DOHH2 (cell line): ENCODE results near the gene ANKRD28.
A peak's percentile ranks its signal among the peaks of the same experiment; 100 is the strongest.
"Not testable (repeated sequence)": the region's sequence is repeated elsewhere in the genome, so short reads cannot be mapped to it uniquely, and the experiment has no call there.

Experiments used
- H3F3A ChIP-seq: fragments of 200-600 bp; sonication (generic), shearing (Covaris generic); 2 replicates; pipeline ENCODE4 v1.6.0; 2016; ENCODE audit warnings: antibody characterized with exemption, mild to moderate bottlenecking; ENCODE audit not compliant: control insufficient read depth, insufficient read depth
- H3K27ac ChIP-seq: fragments of 200-600 bp; sonication (generic); 2 replicates; pipeline ENCODE4 v1.5.1; 2014; ENCODE audit warnings: low read depth, mild to moderate bottlenecking, low read length, moderate library complexity
- H3K27me3 ChIP-seq: fragments of 200-600 bp; sonication (generic); 2 replicates; pipeline ENCODE4 v1.6.1; 2014; ENCODE audit warnings: mild to moderate bottlenecking, low read length, mixed read lengths; ENCODE audit not compliant: control insufficient read depth
- H3K36me3 ChIP-seq: fragments of 200-600 bp; sonication (generic); 2 replicates; pipeline ENCODE4 v1.6.1; 2014; ENCODE audit warnings: mild to moderate bottlenecking, low read length, moderate library complexity, mixed read lengths; ENCODE audit not compliant: control insufficient read depth
- H3K4me1 ChIP-seq: fragments of 200-600 bp; sonication (generic); 2 replicates; pipeline ENCODE4 v1.6.1; 2014; ENCODE audit warnings: mild to moderate bottlenecking, low read length, mixed read lengths; ENCODE audit not compliant: control insufficient read depth
- H3K4me2 ChIP-seq: fragments of 200-600 bp; sonication (generic); 2 replicates; pipeline ENCODE4 v1.6.0; 2014; ENCODE audit warnings: mild to moderate bottlenecking, low read length, moderate library complexity
- H3K4me3 ChIP-seq: fragments of 200-600 bp; sonication (generic); 2 replicates; pipeline ENCODE4 v1.5.1; 2014; ENCODE audit warnings: mild to moderate bottlenecking, low read length, mixed read lengths
- H3K79me2 ChIP-seq: fragments of 200-600 bp; sonication (generic); 2 replicates; pipeline ENCODE4 v1.6.1; 2014; ENCODE audit warnings: mild to moderate bottlenecking, low read length, mixed read lengths; ENCODE audit not compliant: control insufficient read depth
- H3K9me2 ChIP-seq: fragments of 200-600 bp; sonication (generic); replicated peaks from 2 replicates; pipeline ENCODE4 v1.6.1; 2014; ENCODE audit warnings: mild to moderate bottlenecking, low read length, mixed read lengths; ENCODE audit not compliant: control insufficient read depth
- H3K9me3 ChIP-seq: fragments of 200-600 bp; sonication (generic); 2 replicates; pipeline ENCODE4 v1.6.1; 2014; ENCODE audit warnings: antibody characterized with exemption, low read length, mixed read lengths; ENCODE audit not compliant: control insufficient read depth, insufficient read depth
- H4K20me1 ChIP-seq: fragments of 200-600 bp; sonication (generic); 2 replicates; pipeline ENCODE4 v1.6.0; 2014; ENCODE audit warnings: low read depth, mild to moderate bottlenecking, antibody characterized with exemption, low read length, moderate library complexity; ENCODE audit not compliant: control insufficient read depth, insufficient read depth
- EZH2phosphoT487 ChIP-seq: fragments of 200-600 bp; sonication (generic); IDR thresholded peaks from 2 replicates; pipeline ENCODE4 v1.6.1; 2017; ENCODE audit warnings: borderline replicate concordance, mild to moderate bottlenecking, antibody characterized with exemption, low read length, moderate library complexity, mixed read lengths
- TF ChIP-seq, protein P1 (sequence below): fragments of 200-600 bp; sonication (generic); IDR thresholded peaks from one replicate; pipeline ENCODE4 v1.5.1; 2014; ENCODE audit warnings: antibody characterized with exemption, mild to moderate bottlenecking, low read depth, low read length; ENCODE audit not compliant: poor library complexity, severe bottlenecking

The ANKRD28 gene

DNA sequence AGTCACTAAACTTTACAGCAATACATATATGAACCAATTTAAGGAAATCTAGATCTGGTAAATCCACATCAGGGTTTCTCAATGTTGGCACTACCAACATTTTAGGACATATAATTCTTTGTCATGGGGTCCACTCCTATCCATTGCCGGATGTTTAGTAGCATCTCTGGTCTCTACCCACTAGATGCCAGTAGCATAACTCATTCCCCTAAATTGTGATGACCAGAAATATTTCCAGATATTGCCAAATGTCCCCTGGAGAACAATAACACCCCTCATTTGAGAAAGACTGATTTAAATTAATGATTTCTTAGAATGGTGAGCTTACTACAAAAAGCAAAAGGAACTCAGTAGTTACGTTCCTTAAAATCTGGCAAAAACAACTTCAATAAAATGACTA lies 23.1 kb upstream of the ANKRD28 start:
- Histone ChIP-seq H3K27ac (no peak overlapping the region), H3K27me3 (no peaks in the 10 kb centered on the region), H3K4me1 (peaks cover 4% of the 10 kb centered on the region), H4K20me1 (peaks cover 19% of the 10 kb centered on the region), H3K36me3 (no peaks in the 10 kb centered on the region), H3K9me2 (no peaks in the 10 kb centered on the region), H3K9me3 (no peaks in the 10 kb centered on the region), H3K79me2 (peaks cover 100% of the 10 kb centered on the region), H3K4me3 (no peak overlapping the region), H3K4me2 (no peak overlapping the region), H3F3A (no peaks in the 10 kb centered on the region)
- TF ChIP-seq, protein P1, sequence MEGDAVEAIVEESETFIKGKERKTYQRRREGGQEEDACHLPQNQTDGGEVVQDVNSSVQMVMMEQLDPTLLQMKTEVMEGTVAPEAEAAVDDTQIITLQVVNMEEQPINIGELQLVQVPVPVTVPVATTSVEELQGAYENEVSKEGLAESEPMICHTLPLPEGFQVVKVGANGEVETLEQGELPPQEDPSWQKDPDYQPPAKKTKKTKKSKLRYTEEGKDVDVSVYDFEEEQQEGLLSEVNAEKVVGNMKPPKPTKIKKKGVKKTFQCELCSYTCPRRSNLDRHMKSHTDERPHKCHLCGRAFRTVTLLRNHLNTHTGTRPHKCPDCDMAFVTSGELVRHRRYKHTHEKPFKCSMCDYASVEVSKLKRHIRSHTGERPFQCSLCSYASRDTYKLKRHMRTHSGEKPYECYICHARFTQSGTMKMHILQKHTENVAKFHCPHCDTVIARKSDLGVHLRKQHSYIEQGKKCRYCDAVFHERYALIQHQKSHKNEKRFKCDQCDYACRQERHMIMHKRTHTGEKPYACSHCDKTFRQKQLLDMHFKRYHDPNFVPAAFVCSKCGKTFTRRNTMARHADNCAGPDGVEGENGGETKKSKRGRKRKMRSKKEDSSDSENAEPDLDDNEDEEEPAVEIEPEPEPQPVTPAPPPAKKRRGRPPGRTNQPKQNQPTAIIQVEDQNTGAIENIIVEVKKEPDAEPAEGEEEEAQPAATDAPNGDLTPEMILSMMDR = no peak
- TF ChIP-seq EZH2phosphoT487 = no peak

DNA sequence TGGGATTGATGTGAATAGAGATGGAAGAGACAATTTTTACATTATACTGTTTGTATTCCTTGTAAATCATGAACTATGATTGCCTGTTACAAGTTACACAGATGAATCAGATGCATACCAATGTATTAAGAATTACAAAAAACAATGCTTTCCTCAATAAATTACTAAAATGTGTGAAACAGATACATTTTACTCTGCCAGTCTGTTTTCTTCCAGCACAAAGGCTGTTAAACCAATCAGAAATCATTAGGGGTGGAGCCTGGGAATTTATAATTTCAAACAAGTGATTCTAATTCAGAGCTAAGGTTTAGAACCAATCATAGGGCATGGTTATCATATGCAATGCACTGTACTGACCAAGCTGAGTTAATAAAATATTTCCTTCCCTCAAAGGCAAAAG lies 21.8 kb upstream of the ANKRD28 start:
- H3K4me3 ChIP-seq = no peak overlapping the region
- peaks cover 97% of the 10 kb centered on the region for H3K79me2 ChIP-seq
- no peaks in the 10 kb centered on the region for H3F3A ChIP-seq
- H3K9me3 ChIP-seq = no peaks in the 10 kb centered on the region
- TF ChIP-seq EZH2phosphoT487 = no peak
- H3K4me1 ChIP-seq = peaks cover 4% of the 10 kb centered on the region
- H3K9me2 ChIP-seq = no peaks in the 10 kb centered on the region
- H3K27ac ChIP-seq = no peak overlapping the region
- no peaks in the 10 kb centered on the region for H3K36me3 ChIP-seq
- no peak overlapping the region for H3K4me2 ChIP-seq
- H4K20me1 ChIP-seq = peaks cover 22% of the 10 kb centered on the region
- no peaks in the 10 kb centered on the region for H3K27me3 ChIP-seq

DNA sequence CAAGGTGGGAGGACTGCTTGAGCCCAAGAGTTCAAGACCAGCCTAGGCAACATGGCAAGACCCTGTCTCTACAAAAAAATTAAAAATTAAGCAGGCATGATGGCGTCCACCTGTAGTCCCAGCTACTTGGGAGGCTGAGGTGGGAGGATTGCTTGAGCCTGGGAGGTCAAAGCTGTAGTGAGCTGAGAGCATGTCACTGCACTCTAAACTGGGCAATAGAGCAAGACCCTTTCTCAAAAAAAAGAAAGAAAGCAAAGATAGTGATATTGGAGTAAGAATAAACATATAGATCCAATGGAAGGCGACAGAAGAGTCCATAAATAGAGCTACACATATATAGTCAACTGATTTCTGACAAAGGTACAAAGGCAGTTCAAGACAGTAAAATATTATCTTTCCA lies 21.3 kb upstream of the ANKRD28 start:
- TF ChIP-seq EZH2phosphoT487 = no peak
- TF ChIP-seq, protein P1 = no peak
- H3F3A ChIP-seq = no peaks in the 10 kb centered on the region
- no peaks in the 10 kb centered on the region for H3K9me2 ChIP-seq
- no peaks in the 10 kb centered on the region for H3K9me3 ChIP-seq
- H3K36me3 ChIP-seq = no peaks in the 10 kb centered on the region
- H4K20me1 ChIP-seq = peaks cover 22% of the 10 kb centered on the region
- peaks cover 4% of the 10 kb centered on the region for H3K4me1 ChIP-seq
- H3K27me3 ChIP-seq = no peaks in the 10 kb centered on the region
- H3K79me2 ChIP-seq = peaks cover 95% of the 10 kb centered on the region
- H3K27ac ChIP-seq = no peak overlapping the region
- no peak overlapping the region for H3K4me3 ChIP-seq
- H3K4me2 ChIP-seq = no peak overlapping the region

DNA sequence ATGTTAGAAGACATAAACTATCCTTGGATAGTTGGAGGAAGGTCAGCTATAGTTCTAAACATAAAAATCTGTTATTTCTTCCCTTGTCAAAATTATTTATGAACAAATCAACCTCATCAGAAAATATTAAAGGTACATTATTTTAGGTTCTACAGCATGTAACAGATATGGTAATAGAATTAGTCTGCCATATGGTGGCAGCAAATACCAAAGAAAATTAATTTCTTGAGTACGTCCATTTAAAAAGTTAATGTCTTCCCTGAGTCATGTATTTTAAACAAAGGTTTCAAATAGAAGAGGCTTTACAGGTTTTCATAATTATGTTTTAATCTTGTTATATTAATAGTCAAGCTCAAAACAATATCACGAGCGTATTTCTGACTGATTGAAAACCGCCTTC lies 17.9 kb upstream of the ANKRD28 start:
- H3K4me2 ChIP-seq = no peak overlapping the region
- 0 out of 2 replicates have a peak, but pooled peaks cover 5% of the 10 kb centered on the region for H3F3A ChIP-seq
- peaks cover 21% of the 10 kb centered on the region for H4K20me1 ChIP-seq
- peaks cover 4% of the 10 kb centered on the region for H3K4me1 ChIP-seq
- TF ChIP-seq EZH2phosphoT487 = no peak
- TF ChIP-seq, protein P1 = peak; percentile 33
- no peaks in the 10 kb centered on the region for H3K9me3 ChIP-seq
- no peak overlapping the region for H3K4me3 ChIP-seq
- H3K36me3 ChIP-seq = no peaks in the 10 kb centered on the region
- H3K9me2 ChIP-seq = no peaks in the 10 kb centered on the region
- no peak overlapping the region for H3K27ac ChIP-seq
- H3K79me2 ChIP-seq = peaks cover 87% of the 10 kb centered on the region
- no peaks in the 10 kb centered on the region for H3K27me3 ChIP-seq

DNA sequence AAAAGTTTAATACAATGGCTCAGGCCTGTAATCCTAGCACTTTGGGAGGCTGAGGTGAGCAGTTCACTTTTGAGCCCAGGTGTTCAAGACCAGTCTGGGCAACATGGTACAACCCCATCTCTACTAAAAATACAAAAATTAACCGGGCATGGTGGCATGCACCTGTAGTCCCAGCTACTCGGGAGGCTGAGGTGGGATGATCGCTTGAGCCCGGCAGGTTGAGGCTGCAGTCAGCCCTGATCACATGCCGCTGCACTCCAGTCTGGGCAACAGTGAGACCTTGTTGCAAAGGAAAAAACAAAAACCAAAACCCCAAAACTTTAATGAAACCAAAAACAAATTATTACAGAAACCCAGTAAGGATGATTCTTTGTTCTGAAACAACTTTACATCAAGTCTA lies 15.3 kb upstream of the ANKRD28 start:
- not testable (repeated sequence) for H3K9me3 ChIP-seq, H3K27ac ChIP-seq, H3K36me3 ChIP-seq, H3F3A ChIP-seq, H3K4me1 ChIP-seq, H3K4me3 ChIP-seq, H3K9me2 ChIP-seq, H3K27me3 ChIP-seq, H3K4me2 ChIP-seq
- H3K79me2 ChIP-seq = peaks cover 85% of the 10 kb centered on the region
- peaks cover 13% of the 10 kb centered on the region for H4K20me1 ChIP-seq
